ACHN (cell line): Measurements from ENCODE around the gene SCARB1.
A peak's percentile ranks its signal among the peaks of the same experiment; 100 is the strongest.

ENCODE experiments used
- DNase-seq: peaks from one replicate; pipeline ENCODE4 v3.0.0-alpha.2; 2015
- in situ Hi-C: cut with HindIII; loops from 2 replicates; pipeline ENCODE4 v1.10.0; 2017; ENCODE audit warnings: low sequenced_read_pairs, low pct_ligation_motif_present, low pct_unique_long_range_greater_than_20kb

The SCARB1 gene

DNA sequence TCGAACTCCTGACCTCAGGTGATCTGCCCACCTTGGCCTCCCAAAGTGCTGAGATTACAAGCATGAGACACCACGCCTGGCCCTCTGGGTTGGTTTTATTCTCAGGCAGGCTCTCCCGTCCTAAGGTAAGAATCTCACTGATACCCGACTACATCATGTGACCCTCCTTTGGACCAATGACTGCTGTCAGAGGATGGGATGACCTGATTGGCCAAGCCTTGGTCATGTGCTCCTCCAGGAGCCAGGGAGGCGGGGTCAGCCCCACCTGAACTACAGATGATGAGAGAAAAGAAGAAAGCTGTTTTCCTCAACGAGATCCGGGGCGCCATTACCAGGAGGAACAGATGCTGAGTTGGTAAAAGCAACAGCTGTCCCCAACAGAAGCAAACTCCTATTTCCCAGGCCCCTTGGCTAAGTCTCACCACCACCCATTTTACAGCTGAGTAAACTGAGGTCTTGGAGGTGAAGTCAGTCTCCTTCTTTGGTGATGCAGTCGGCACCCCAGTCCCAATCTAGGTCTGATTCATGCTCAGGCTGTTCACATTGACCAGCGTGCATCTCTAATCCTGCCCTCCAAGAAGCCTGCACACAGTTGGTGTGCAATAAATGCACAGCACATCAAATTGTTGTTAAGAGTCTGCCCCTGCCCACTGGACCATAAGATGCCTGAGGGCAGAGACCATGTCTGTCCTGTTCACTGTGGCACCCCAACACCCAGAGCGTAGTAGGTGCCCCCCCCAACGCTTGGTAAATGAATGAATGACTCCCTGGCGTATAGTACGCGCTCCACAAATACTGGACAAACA lies 118.8 kb downstream of the SCARB1 start:
- in situ Hi-C loops = no loop called here
- DNase-seq = peak; percentile 44

DNA sequence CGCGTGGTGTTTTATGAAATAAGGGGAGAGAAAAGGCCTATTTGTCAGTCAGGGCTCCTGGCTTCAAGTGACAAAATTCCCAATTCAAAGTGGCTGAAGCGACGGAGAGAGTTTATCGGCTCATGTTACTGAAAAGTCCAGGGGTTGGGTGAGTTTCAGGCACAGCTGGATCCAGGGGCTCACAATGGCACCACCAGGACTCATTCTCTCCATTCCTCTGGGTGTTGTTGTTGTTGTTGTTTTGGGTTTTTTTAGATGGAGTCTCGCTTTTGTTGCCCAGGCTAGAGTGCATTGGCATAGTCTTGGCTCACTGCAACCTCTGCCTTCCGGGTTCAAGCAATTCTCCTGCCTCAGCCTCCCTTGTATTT lies 119.4 kb downstream of the SCARB1 start:
- in situ Hi-C loops = no loop called here

DNA sequence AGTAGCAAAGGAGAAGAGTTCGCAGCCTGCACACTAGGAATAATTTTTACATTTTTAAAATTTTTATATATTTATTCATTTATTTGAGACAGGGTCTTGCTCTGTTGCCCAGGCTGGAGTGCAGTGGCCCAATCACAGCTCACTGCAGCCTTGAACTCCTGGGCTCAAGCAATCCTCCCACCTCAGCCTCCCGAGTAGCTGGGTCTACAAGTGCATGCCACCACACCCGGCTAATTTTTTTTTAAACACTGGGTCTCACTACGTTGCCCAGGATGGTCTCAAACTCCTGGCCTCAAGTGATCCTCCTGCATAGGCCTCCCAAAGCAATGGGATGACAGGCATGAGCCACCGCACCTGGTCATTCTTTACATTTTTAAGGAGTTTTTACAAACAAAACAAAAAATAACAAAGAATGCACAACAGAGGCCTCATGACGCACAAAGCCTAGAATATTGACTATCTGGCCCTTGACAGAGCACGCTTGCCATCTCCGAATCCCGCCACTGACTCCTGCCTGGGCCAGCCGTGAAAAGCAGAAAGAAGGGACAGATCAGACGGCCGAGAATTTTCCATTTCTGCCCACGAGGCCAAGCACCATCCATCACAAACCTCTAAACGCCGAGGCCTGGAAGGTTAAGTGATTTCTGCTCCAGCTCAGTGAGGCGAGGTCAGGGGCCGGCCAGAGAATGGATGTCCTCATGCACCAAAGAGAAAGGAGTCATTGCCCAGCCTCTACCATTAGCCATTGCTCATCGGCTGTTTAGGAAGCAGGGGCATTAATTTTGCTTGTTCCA lies 120.0 kb downstream of the SCARB1 start:
- DNase-seq = no peak
- in situ Hi-C loops = no loop called here

More for the DNA sequence above, 119.4 kb downstream of the SCARB1 start:
- no peak for DNase-seq

DNA sequence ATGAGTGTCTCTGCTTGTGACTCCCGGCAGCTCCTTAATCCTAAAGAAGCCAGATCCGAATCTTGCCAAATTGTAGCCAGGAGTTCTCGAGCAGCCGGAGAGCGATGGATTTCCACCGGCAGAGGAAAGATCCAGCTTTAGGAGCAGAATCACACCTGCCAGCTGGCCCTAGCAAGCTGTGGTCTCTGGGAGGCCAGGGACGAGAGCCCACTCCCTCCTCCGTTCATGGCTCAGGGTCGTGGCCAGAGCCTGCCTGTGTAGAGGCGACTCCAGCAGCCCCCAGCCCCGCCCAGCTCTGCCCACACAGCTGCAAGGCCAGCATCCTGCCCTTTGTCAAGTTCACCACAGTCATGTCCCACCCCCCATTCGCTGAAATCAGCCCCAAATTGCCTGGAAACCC lies 121.0 kb downstream of the SCARB1 start:
- no peak for DNase-seq
- in situ Hi-C loops = no loop called here

DNA sequence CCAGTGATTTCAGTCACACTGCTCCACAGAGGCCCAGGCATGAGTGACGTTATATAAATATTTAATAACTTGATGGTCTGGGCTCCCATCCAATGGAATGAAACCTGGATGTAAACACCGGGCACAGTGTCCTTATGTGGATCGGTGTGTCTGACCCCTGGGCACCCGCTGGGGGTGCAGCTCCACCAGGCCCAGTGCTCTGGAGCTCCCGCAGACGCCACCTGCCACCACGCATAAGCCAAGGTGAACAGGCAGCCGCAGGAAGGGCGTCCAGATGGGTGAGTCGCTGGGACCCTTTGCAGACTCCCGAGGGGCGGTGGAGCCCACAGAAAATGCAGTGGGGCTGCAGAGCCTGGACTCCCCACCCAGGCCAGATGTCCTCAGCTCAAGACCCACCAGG lies 121.6 kb downstream of the SCARB1 start:
- in situ Hi-C loops = no loop called here

DNA sequence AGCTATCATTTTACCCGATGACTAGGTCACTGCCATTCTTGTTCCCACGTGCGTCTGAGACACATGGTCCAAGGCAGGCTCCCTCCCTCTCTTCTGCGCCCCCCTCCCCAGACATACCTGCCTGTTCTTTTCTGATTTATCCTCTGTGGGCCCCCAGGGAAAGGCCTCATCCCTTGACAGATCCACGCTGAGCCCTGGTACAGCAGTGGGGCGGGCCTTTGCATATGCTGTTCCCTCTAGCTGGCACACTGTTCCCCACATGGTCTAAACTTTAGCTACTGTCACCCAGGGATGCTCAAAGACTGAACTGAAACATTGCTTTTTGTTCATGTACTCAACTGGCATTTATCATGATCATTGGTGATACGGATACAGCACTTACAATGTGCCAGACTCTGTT lies 122.5 kb downstream of the SCARB1 start:
- DNase-seq = no peak
- in situ Hi-C loops = no loop called here

More for the DNA sequence above, 121.6 kb downstream of the SCARB1 start:
- no peak for DNase-seq

DNA sequence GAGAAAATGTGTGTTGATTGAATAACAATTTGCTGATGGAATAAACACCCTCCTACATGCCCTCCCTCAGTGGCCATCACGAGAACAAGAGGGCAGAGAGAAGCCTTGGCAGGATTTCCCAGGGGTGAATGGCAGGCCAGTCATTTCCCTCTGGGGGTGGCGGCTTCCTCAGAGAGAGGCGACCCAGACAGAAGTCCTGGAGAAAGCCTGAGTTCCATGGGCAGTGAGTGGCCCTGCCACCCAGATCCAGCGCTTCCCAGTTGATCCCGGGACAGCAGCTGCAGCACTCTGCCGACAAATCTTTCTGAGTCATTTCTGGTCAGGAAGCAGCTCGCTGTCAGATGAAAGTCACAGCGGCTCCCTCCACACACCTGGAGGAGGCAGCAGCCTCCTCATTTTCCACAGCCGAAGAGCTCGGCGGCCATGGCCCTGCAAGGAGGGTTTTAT lies 123.0 kb downstream of the SCARB1 start:
- DNase-seq = peak; percentile 54

DNA sequence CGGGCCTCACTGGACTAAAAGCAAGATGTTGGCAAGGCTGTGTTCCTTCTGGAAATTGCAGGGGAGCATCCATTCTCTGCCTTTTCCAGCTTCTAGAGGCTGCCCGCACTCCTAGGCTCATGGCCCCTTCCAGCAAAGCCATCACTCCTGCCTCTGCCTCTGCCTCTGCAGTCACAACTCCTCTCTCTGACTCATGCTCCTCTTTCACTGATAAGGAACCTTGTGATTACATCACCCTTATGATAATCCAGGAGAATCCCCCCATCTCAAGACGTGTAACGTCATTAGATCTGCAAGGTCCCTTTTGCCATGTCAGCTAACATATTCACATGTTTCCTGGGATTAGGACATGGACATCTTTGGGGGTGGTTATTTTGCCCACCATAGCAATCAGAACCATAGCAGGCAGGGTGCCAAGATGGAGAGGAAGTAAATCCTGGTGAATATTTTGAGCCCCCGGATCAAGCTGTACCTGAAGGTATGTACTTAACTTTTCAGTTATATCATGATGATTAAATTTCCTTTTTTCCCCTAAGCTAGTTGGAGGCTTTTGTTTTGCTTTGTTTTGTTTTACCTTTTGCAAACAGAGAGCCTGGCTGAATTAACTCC lies 123.6 kb downstream of the SCARB1 start:
- no peak for DNase-seq
- in situ Hi-C loops = loop anchor here (10.0 kb wide), 1 partner anchor 55 kb away; no protein-coding TSS in a partner anchor

More for the DNA sequence above, 123.0 kb downstream of the SCARB1 start:
- in situ Hi-C loops = no loop called here

DNA sequence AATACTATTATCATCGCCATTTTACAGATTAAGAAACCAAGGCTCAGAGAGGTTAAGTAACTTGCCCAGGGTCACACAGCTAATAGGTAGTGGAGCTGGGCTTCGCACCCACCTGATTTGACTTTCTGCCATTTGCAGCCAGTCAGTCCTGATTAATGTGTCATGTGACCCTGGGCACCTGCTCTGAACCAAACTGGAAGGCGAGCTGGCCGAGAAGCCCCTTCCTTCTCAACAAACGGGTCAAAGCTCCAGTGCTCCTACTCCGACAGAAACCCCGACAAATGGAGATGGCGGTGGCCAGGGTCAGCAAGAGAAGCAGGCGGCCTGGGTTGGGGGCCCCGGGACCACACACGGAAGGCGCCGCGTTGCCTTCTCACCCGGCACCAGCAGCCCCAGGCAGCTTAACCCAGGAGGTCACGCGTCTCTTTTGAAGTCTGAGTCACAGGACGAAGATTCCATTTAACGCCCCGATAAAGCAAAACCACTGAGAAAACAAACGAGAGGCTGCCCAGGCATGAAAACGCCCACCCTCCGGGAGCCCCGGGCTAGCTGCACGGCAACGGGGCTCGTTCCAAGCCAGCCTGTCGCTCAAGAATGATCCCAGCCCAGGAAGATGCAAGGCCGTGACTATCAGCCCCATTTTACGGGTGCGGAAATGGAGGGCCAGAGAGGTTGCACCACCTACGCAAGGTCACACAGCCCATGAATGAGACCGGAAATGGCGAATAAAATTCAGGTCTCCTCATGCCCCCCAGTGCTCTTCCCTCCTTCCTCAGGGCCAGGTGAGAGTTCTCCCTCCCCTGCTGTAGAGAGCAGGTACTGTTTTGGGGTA lies 124.8 kb downstream of the SCARB1 start:
- in situ Hi-C loops = loop anchor here (10.0 kb wide), 1 partner anchor 54 kb away; no protein-coding TSS in a partner anchor
- DNase-seq = no peak

DNA sequence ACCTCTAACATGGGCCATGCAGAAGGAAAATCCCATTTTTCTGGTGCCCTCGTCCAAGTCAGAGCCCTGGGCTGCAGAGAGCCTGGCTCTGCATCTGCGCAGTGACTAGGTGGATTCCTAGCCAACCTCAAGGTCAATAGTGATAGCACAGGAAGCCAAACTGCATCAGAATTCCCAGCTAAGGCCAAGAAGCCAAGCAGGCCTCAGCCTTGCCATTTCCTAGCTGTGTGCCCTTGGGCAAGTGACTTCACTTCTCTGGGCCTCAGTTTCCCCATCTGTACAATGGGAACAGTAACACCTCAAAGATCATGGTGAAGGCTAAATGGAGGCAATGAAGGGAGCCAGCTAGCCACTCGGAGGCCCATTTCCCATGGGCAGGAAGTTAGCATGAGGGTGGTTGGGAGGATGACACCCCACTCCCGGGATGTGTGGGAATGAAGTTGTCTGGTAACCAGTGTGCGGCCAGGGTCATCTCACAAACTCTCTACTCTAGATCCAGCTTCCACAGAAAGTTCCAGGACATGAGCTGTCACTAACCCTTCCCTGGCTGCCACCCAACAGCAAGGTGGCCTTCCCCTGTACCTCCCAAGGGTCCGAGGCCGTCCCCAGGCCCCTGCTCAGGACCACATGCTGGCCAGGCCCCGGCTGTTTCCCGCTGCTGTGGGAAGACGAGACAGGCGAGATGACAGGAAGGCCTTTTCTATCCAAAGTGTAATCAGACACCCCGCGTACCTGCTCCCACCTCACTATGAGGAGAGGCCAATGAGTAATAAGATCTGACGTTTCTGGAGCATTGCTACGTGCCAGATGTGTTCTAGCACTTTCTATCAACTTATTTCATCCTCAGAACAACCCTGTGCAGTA lies 125.7 kb downstream of the SCARB1 start:
- DNase-seq = no peak
- in situ Hi-C loops = loop anchor here (10.0 kb wide), 1 partner anchor 53 kb away; no protein-coding TSS in a partner anchor

DNA sequence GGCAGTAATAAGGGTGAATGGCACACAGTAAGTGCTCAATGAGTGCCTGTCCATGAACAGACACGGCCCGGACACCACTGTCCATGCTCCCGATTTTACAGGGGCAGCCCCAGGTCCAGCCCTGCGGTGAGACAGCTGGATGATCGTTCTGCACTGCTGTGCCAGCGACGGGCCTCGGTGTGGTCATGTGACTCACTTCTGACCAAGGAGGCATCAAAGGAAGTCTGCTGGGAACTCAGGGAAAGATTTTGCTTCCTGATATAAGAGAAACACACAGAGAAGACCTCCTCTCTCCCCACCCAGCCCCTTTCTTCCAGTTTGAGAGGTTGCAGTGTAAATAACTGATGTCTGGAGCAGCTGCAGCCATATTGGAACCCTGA lies 126.6 kb downstream of the SCARB1 start:
- DNase-seq = no peak
- in situ Hi-C loops = loop anchor here (10.0 kb wide), 1 partner anchor 52 kb away; no protein-coding TSS in a partner anchor

DNA sequence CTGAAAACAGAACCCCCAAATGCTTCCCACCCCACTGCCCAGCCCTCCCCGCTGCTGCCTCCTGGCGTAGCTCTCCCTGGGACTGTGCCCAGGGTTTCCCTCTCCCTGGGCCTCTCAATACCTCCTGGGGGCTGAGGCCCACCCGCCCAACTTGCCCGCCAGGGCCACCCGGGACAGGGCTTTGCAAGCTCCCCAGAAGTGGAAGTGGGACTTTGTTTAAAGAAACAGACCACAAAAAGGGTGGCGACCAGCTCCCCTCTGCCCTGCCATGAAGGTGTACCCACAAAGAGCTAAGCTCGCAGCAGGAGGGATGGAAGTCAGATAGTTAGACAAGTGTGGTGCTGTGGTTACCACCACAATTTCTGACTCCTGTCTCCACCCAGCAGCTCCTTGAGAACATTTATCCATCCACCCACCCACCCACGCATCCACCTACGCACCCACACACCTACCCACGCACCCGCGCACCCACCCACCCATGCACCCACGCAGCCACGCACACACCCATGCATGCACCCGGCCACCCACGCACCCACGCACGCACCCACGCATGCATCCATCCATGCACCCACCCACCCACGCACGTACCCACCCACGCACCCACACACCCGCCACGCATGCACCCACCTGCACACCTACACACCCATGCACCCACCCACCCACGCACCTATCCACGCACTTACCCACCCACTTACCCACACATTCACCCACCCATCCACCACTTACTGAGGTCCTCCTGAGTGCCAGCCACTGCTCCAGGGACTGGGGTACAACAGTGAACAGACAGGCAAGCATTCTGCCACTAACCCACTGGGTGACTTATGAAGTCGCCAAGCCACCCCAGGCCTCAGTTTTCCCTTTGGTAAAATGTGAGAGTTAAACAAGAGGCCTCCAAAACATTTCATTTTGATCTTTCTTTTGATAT lies 127.3 kb downstream of the SCARB1 start:
- in situ Hi-C loops = loop anchor here (10.0 kb wide), 1 partner anchor 52 kb away; no protein-coding TSS in a partner anchor
- no peak for DNase-seq

DNA sequence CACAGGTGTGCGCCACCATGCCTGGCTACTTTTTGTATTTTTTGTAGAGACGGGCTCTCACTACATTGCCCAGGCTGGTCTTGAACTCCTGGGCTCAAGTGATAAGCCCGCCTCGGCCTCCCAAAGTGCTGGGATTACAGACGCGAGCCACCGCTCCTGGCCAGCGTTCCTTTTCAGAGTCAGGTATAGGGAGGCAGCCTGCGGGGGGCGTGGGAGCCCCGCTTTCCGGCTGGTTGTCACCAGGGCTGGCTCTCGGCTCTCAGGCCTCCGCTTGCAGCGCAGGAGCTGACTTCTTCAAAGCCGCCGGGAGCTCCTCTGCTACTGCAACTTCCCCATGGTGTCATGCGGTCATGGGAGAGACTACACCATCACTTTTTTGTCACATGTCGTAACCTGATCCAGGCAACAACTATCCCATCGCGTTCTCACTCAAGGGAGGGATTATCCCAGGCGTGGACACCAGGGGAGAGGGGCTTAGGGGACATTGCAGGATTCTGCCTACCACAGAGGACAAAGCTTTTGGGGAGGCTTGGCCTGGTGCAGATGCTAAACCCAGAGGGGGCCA lies 129.4 kb downstream of the SCARB1 start:
- in situ Hi-C loops = loop anchor here (10.0 kb wide), 1 partner anchor 50 kb away; no protein-coding TSS in a partner anchor
- no peak for DNase-seq

DNA sequence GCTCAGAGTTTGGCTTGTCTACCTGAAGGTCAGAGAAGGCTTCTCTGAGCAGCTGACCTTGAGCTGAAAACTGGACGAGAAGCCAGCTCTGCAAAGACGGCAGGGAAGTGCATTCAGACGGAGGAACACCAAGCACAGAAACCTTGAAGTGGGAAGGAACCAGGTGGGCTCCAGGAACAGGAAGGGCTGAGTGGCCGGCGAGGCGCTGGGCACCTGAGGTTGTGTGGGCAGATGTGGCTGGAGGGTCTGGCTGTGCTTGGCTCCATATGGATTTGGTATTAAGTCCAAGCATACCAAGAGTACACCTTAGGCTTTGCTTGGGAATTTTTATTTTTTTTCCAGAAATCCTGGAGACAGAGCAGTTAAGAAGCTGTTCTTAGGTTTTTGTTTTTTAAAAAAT lies 130.6 kb downstream of the SCARB1 start:
- in situ Hi-C loops = loop anchor here (10.0 kb wide), 1 partner anchor 48 kb away; no protein-coding TSS in a partner anchor
- DNase-seq = no peak

DNA sequence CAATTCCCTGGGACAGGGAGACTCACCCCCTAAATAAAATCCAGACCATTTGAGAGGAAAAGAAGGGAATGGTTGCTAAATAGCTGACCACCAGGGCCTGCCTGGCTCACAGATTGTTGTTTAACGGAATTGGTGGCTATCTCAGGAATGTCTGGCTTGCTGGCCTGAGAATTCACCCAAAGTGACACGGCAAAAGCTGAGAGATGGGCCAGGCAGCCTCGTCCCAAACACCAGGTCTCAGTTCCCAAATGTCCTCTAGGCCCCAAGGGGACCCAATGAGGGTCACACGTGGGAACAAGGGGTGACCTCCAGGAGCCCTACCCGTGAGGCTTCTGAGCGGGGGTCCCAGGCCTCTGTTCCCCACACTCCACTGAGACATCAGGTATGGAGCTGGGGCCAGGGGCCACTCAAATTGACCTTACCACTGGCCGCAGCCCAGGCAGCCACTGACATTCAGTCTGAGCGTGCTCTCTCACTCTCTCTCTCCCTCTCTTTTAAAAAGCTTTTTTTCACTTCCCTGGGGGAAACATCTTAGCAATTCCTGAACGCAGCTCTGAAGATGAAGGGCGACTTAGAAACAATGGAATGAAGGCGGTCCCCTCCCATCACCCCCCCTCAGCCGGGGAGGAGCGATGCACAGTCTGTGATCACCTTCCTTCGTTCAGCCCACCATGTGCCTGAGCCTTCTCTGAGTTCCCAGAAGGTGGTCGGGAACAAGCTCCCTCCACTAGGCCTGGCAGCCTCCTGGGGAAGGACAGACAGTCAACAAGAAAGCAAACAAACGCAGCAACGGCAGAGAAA lies 131.2 kb downstream of the SCARB1 start:
- in situ Hi-C loops = loop anchor here (10.0 kb wide), 1 partner anchor 48 kb away; no protein-coding TSS in a partner anchor
- no peak for DNase-seq
